Colonic mucosa (tissue), 4 donors: ENCODE results near the gene ADGRA3. TPM values are rescaled to one million over a fixed set of nuclear protein-coding genes. Genes with fewer than 3 reads are reported as not detected.

Source experiments
- DNase-seq: peaks from one replicate; pipeline ENCODE4 v3.0.0-alpha.2; 2020
- H3K27ac ChIP-seq: fragments of 200-600 bp; one replicate; pipeline ENCODE4 v1.8.0; 2021
- H3K27me3 ChIP-seq: fragments of 200-600 bp; one replicate; pipeline ENCODE4 v1.8.0; 2021
- H3K36me3 ChIP-seq: fragments of 200-600 bp; one replicate; pipeline ENCODE4 v1.8.0; 2021
- H3K4me1 ChIP-seq: fragments of 200-600 bp; one replicate; pipeline ENCODE4 v1.8.0; 2021; ENCODE audit warnings: mild to moderate bottlenecking
- H3K4me3 ChIP-seq: fragments of 200-600 bp; one replicate; pipeline ENCODE4 v1.8.0; 2021
- H3K9ac ChIP-seq, 2 donors: one replicate each; pipeline ENCODE4 v1.7.0; 2013; ENCODE audit warnings: control low read depth in 2 of 2, low read depth in 2 of 2, low read length in 2 of 2
- H3K9me3 ChIP-seq: fragments of 200-600 bp; one replicate; pipeline ENCODE4 v1.8.0; 2021
- CTCF ChIP-seq: fragments of 200-600 bp; IDR thresholded peaks from one replicate; pipeline ENCODE4 v1.8.0; 2022; ENCODE audit warnings: antibody characterized with exemption, mild to moderate bottlenecking
- intact Hi-C: fragments of 100-400 bp; cut with DNase I; formaldehyde crosslinking; loops from one replicate; pipeline ENCODE4 v1.14.1; 2022
- total RNA-seq, 2 donors: library from RNA; stranded (reverse); fragmentation: NEBNext Ultra II Directional in 1 of 2; extraction: Animal tissue kit (Norgen Biotek cat#: 25700) in 1 of 2; gene quantifications; one replicate each; pipeline ENCODE4 v1.2.1, GENCODE V29; 2021
- donor health status: healthy.
- donor health status: DM: no; HTN: no; CAD: no.
- donor health status: DM: no; HTN: no; CAD: no.

Gene ADGRA3
- total RNA-seq, 2 donors from 2014 or later: 34.8 to 47.2 TPM

DNA sequence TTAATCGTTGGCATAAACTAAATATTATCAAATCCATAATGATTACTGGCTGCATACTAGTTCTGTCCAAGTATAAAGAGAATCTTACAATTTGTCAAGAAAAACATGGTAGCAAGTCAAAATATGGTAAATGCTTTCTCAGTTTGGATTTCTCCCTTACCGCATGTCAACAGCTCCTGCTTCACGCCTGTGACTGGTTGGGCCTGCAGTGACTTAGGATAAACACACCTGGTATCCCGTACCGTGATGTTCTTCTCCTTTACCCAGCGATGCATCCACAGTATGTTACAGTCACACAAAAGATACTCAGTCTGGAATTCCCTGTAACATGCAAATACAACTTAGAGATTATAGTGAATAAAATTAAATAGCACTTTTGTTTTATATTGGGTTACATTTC lies 71.1 kb downstream of the ADGRA3 start:
- no peak overlapping the region for H3K4me3 ChIP-seq
- no peaks in the 10 kb centered on the region for H3K4me1 ChIP-seq
- H3K27me3 ChIP-seq: no peaks in the 10 kb centered on the region
- intact Hi-C loops: no loop called here
- no peaks in the 10 kb centered on the region for H3K9me3 ChIP-seq
- DNase-seq: no peak
- TF ChIP-seq CTCF: no peak
- H3K27ac ChIP-seq: no peak overlapping the region
- H3K9ac ChIP-seq: no peak overlapping the region
- H3K36me3 ChIP-seq: no peaks in the 10 kb centered on the region

- intact Hi-C loops: no loop called here
- no peak for DNase-seq
- TF ChIP-seq CTCF: no peak
- H3K4me1 ChIP-seq: no peaks in the 10 kb centered on the region
- no peak overlapping the region for H3K27ac ChIP-seq
- H3K9ac ChIP-seq: no peak overlapping the region
- H3K9me3 ChIP-seq: no peaks in the 10 kb centered on the region
- no peak overlapping the region for H3K4me3 ChIP-seq
- no peaks in the 10 kb centered on the region for H3K36me3 ChIP-seq
- no peaks in the 10 kb centered on the region for H3K27me3 ChIP-seq
Measured at GRCh38 chr4:22442956-22443355, 72.9 kb downstream of the ADGRA3 start.

GRCh38 chr4:22440999-22441398 lies 74.9 kb downstream of the ADGRA3 start:
- intact Hi-C loops: no loop called here
- Histone ChIP-seq H3K4me1 (no peaks in the 10 kb centered on the region), H3K9ac (no peak overlapping the region), H3K4me3 (no peak overlapping the region), H3K27me3 (no peaks in the 10 kb centered on the region), H3K27ac (no peak overlapping the region), H3K36me3 (no peaks in the 10 kb centered on the region), H3K9me3 (no peaks in the 10 kb centered on the region)
- no peak for DNase-seq
- TF ChIP-seq CTCF: no peak

DNA sequence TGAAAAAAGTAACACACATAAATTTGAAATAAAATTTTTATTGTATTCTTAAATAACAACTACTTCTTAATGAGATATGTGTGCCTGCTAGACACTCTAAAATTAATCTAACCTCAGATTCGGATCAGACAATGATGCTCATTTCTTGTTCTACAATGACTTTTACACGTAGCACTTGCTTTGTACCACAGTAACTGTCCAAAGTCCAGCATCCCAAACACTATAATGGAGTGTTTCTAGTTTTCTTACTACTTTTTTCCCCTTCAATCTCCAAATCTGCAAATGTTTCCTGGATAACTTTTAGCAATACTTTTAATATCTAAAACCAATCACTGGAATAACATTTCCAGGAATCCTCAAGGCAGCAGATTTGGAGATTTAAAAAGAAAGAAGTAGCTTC lies 75.9 kb downstream of the ADGRA3 start:
- Histone ChIP-seq H3K4me3 (no peak overlapping the region), H3K27ac (no peak overlapping the region), H3K9me3 (no peaks in the 10 kb centered on the region), H3K27me3 (no peaks in the 10 kb centered on the region), H3K9ac (no peak overlapping the region), H3K4me1 (no peaks in the 10 kb centered on the region), H3K36me3 (no peaks in the 10 kb centered on the region)
- no peak for DNase-seq
- TF ChIP-seq CTCF: no peak
- intact Hi-C loops: no loop called here

- Histone ChIP-seq H3K4me3 (no peak overlapping the region), H3K4me1 (no peaks in the 10 kb centered on the region), H3K36me3 (no peaks in the 10 kb centered on the region), H3K9me3 (no peaks in the 10 kb centered on the region), H3K27ac (no peak overlapping the region), H3K9ac (no peak overlapping the region), H3K27me3 (no peaks in the 10 kb centered on the region)
- intact Hi-C loops: no loop called here
- no peak for DNase-seq
- TF ChIP-seq CTCF: no peak
Measured at GRCh38 chr4:22435652-22436051, 80.2 kb downstream of the ADGRA3 start.

DNA sequence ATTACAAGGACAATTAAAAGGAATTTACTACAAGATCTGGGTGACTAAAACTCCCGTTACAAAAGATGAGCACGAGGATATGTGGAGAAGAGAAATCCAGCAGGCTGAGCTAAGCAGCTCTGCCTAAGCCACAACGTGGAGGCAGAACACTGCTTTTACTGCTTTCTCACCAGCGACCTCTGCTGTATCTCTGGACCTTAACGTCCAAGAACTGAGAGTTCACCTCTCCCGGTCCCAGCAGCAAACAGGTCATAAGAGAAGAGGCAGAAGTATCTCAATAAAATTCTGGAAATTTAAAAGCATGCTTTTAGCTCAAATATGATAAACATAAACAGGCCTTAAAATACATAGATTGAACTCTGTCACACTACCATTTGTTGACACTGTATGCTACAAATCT lies 81.0 kb downstream of the ADGRA3 start:
- no peaks in the 10 kb centered on the region for H3K9me3 ChIP-seq
- H3K9ac ChIP-seq: no peak overlapping the region
- peak; percentile 58 for DNase-seq
- no peaks in the 10 kb centered on the region for H3K4me1 ChIP-seq
- H3K27me3 ChIP-seq: no peaks in the 10 kb centered on the region
- H3K4me3 ChIP-seq: no peak overlapping the region
- H3K36me3 ChIP-seq: no peaks in the 10 kb centered on the region
- H3K27ac ChIP-seq: no peak overlapping the region
- no peak for TF ChIP-seq CTCF
- intact Hi-C loops: no loop called here
